ENCODE data around the gene SMIM44. TPM values are rescaled to one million over a fixed set of nuclear protein-coding genes. Genes with fewer than 3 reads are reported as not detected.

The SMIM44 gene
- total RNA-seq, 3 donors from 2014 or later, result not detected

DNA sequence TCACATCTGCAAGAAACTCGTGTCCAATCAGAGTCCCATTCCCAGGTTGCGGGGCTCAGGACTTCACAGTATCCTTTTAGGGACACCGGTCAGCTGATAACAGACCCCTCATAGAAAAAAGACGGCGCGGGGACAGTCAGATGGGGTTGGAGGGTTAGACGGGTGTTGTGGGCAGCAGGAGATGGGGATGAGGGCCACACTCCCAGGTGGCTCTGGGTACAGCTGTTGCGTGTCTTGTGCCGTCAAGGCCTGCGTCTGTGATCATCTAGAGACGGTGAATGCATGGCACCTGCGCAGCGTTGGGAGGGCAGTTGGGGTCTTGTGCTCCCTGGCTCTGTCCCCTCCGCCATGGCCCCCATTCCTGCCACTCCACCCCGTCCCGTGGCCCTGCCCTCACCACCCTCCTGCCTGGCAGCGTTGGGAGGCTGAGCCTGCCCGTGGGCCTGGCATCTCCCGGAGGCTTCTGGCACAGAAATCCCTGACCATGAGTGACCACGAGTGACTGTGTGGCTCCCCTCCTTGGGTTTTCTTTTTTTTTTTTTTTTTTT is 41.7 kb upstream of the SMIM44 start:
- Histone ChIP-seq H3K4me3 (no peak overlapping the region), H3K4me1 (no peaks in the 10 kb centered on the region), H3K36me3 (peaks cover 4% of the 10 kb centered on the region), H3K27me3 (no peaks in the 10 kb centered on the region), H3K27ac (no peak overlapping the region), H3K9me3 (no peaks in the 10 kb centered on the region)
- intact Hi-C loops (cut with DNase I; ENCODE audit: low total_unique reads), result no loop called here
- DNase-seq (ENCODE audit: low spot score in 2 of 2), result no peak
- no peak for TF ChIP-seq POLR2AphosphoS5 (IDR thresholded peaks at IDR 0.05)
- no peak for TF ChIP-seq POLR2A (IDR thresholded peaks at IDR 0.05)
- TF ChIP-seq, protein P1, sequence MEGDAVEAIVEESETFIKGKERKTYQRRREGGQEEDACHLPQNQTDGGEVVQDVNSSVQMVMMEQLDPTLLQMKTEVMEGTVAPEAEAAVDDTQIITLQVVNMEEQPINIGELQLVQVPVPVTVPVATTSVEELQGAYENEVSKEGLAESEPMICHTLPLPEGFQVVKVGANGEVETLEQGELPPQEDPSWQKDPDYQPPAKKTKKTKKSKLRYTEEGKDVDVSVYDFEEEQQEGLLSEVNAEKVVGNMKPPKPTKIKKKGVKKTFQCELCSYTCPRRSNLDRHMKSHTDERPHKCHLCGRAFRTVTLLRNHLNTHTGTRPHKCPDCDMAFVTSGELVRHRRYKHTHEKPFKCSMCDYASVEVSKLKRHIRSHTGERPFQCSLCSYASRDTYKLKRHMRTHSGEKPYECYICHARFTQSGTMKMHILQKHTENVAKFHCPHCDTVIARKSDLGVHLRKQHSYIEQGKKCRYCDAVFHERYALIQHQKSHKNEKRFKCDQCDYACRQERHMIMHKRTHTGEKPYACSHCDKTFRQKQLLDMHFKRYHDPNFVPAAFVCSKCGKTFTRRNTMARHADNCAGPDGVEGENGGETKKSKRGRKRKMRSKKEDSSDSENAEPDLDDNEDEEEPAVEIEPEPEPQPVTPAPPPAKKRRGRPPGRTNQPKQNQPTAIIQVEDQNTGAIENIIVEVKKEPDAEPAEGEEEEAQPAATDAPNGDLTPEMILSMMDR (IDR thresholded peaks at IDR 0.05), result no peak

DNA sequence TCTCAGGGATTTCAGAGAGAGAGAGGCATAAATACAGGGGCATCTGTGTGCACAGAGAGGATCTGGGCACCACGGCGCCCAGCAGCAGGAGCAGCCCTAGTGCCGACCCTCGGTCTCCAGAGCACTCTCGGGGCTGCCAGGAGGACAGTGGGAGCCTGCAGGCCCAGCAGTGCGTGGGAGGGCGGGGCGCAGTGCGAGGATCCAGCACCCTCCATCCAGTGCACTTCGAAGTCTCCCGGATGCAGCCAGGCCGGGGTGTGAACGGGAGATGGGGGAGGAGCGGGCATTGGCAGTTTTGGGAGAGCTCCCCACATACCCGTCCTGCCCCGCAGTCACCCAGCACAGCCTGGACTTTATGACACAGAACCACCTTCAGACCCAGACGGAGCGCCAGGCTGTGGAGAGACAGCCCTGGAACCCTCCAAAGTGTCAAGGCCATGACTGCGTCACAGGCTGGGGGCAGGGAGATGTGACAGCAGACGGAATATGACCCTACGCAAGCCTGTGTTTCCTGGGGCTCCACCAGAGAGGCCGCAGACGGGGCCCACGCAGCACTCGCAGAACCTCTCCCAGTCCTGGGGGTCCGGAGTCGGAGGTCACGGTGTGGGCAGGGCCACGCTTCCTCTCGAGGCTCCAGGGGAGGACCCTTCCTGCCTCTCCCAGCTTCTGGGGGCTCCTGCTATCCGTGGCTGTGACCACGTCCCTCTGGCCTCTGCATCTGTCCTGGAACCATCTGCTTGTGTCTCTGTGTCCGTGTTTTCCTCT is 41.0 kb upstream of the SMIM44 start:
- TF ChIP-seq, protein P1 (IDR thresholded peaks at IDR 0.05), result no peak
- TF ChIP-seq POLR2AphosphoS5 (IDR thresholded peaks at IDR 0.05) (no peak), POLR2A (IDR thresholded peaks at IDR 0.05) (no peak)
- no peak for DNase-seq (ENCODE audit: low spot score in 2 of 2)
- Histone ChIP-seq H3K36me3 (peaks cover 4% of the 10 kb centered on the region), H3K4me1 (no peaks in the 10 kb centered on the region), H3K9me3 (no peaks in the 10 kb centered on the region), H3K4me3 (no peak overlapping the region), H3K27me3 (no peaks in the 10 kb centered on the region), H3K27ac (no peak overlapping the region)
- intact Hi-C loops (cut with DNase I; ENCODE audit: low total_unique reads), result no loop called here

DNA sequence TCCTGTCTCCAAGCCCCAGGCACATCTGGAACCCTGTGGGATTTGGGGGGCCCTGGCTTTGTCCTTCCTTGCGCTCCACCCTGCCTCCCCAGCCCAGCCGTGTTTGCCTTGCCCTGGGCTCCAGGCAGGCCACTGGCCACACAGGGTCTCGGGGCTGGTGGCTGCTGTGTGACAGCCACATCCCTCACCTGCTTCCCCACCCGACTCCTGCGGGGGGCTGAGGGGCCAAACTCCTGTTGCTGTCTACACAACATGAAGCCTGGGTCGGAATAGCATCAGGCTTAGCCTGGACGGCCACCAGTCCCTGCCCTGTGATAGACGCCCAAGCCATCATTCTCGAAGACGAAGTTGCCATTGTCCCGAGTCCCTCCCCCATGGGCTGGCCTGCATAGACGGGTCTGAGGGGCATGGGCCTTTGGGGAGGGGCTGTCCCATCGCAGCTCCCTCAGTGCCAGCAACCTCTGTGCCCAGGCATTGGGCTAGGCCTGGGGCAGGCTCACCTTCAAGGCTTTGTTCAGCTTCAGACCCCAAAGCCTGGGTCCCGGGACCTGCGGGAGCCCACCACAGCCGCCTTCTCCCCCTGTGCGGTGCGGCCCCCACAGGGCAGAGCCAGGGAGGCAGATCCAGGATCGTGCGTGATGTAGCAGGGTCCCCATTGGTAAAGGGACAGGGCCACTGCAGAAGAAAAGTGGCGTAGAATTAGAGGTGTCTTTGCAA is 40.3 kb upstream of the SMIM44 start:
- intact Hi-C loops (cut with DNase I; ENCODE audit: low total_unique reads), result no loop called here
- Histone ChIP-seq H3K9me3 (no peaks in the 10 kb centered on the region), H3K4me1 (no peaks in the 10 kb centered on the region), H3K4me3 (no peak overlapping the region), H3K36me3 (peaks cover 4% of the 10 kb centered on the region), H3K27me3 (no peaks in the 10 kb centered on the region), H3K27ac (no peak overlapping the region)
- no peak for TF ChIP-seq POLR2A (IDR thresholded peaks at IDR 0.05)
- no peak for TF ChIP-seq POLR2AphosphoS5 (IDR thresholded peaks at IDR 0.05)
- TF ChIP-seq, protein P1 (IDR thresholded peaks at IDR 0.05), result no peak
- DNase-seq (ENCODE audit: low spot score in 2 of 2), result no peak

DNA sequence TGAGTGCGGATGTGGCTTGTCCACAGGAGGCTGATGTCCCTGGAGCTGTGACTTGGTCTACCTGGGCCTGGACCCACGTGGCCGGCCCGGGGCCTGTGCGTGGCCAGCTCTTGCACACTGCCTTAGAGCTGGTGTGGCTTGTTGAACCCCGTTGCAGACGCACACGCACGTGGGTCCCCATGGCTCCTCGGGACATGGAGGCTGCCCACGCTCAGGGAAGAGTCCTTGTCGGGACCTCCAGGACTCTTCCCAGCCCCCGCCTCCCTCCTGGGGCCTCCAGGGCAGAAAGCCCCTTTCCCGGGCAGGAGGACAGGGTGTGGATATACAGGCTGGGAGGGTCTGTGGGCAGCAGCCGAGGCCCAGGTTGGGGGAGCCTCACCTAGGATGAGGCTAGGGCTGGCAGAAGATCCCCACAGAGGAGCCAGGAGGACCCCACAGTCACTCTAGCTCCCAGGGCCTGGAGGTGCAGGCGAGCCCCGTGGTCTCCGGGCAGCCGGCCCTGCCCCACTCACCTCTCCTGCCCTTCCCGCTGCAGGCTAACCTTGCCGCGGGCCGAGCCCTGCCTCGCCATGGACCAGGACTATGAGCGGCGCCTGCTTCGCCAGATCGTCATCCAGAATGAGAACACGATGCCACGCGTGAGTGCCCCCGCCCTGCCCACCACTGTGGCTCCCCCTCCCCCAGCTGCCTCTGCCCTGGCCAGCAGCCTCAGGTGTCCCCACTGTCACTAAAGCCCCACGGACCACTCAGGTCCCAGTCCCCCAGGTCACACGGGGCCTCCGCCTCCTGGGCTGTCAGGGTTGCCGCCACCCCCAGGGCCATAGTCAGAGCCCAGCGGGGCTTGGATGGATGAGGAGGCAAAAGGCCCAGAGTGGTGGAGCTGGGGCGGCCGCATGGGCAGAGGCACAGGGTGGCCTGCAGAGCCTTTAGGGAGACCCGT is 39.5 kb upstream of the SMIM44 start:
- intact Hi-C loops (cut with DNase I; ENCODE audit: low total_unique reads), result no loop called here
- Histone ChIP-seq H3K27me3 (no peaks in the 10 kb centered on the region), H3K4me1 (no peaks in the 10 kb centered on the region), H3K4me3 (no peak overlapping the region), H3K36me3 (peaks cover 4% of the 10 kb centered on the region), H3K27ac (no peak overlapping the region), H3K9me3 (no peaks in the 10 kb centered on the region)
- TF ChIP-seq POLR2AphosphoS5 (IDR thresholded peaks at IDR 0.05) (no peak), POLR2A (IDR thresholded peaks at IDR 0.05) (no peak)
- TF ChIP-seq, protein P1 (IDR thresholded peaks at IDR 0.05), result no peak
- DNase-seq (ENCODE audit: low spot score in 2 of 2), result no peak
